HFF-Myc (cell line): ENCODE results near the gene GUCY1A1.

Experiments used
- DNase-seq: peaks from one replicate; pipeline ENCODE4 v3.0.0-alpha.2; 2011; ENCODE audit warnings: low read depth; ENCODE audit errors: extremely low read depth
- H3K4me3 ChIP-seq: replicated peaks from 2 replicates; pipeline ENCODE4 v1.5.1; 2011; ENCODE audit warnings: low read depth, mild to moderate bottlenecking, control low read depth, low read length
- CTCF ChIP-seq: IDR thresholded peaks from 2 replicates; pipeline ENCODE4 v1.5.1; 2012; ENCODE audit warnings: mild to moderate bottlenecking, low read depth, low read length, control low read depth; ENCODE audit errors: missing control alignments

Gene GUCY1A1

GRCh38 chr4:155678011-155678410 lies 11.4 kb downstream of the GUCY1A1 start:
- no peak for TF ChIP-seq CTCF
- DNase-seq: no peak
- no peak overlapping the region for H3K4me3 ChIP-seq

GRCh38 chr4:155679343-155679742 lies 12.7 kb downstream of the GUCY1A1 start:
- no peak for DNase-seq
- no peak overlapping the region for H3K4me3 ChIP-seq
- TF ChIP-seq CTCF: no peak

- DNase-seq: no peak
- no peak for TF ChIP-seq CTCF
- H3K4me3 ChIP-seq: no peak overlapping the region
These were observed 15.2 kb downstream of the GUCY1A1 start for GRCh38 chr4:155681886-155682285.

DNA sequence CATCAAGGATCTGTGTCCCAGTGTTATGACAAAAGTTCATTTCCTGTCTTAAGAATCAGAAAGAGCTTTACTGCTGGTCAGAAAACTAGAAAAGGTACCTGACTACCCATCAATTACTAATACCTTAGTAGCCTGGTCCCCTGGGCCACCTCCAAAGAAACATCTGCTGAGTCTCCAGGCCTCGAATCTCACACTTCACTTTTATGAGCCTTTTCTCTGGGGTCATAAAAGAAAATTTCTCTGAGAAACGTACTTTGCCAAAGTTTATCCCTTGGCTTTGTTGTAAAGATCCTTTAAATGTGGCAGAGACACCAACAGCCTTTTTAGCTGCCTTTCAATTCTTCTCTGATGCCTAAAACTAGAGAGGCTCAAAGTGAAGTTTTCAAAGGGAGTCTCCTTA lies 17.8 kb downstream of the GUCY1A1 start:
- H3K4me3 ChIP-seq: no peak overlapping the region
- DNase-seq: no peak

DNA sequence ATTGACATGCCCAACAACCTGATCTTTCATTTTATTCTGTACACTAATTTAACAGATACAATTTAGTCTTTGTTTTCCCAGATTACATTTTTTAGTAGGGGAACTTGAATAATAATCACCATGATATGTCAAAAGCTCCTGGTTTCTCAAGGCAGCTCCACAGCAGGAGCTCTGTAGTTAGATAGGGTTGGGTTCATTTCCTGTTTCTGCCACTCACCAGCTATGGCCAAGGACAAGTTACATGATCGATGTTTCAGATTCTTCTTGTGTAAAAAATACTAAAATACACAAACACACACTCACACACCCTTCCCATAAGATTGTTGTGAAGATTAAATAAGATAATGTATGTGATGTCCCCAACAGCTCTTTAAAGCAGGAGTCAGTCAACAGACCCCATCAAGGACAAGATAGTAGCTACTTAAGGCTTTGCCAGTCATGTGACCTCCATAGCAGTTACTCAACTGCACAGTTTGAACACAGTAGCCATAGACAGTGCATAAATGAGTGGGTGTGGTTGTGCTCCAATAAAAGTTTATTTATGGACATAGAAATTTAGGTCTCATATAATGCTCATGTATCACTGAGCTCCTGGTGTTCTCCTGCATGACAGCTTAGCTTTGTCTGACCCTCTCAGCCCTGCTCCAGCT lies 18.4 kb downstream of the GUCY1A1 start:
- TF ChIP-seq CTCF: no peak
- no peak for DNase-seq
- no peak overlapping the region for H3K4me3 ChIP-seq

More for the DNA sequence above, 17.8 kb downstream of the GUCY1A1 start:
- no peak for TF ChIP-seq CTCF

DNA sequence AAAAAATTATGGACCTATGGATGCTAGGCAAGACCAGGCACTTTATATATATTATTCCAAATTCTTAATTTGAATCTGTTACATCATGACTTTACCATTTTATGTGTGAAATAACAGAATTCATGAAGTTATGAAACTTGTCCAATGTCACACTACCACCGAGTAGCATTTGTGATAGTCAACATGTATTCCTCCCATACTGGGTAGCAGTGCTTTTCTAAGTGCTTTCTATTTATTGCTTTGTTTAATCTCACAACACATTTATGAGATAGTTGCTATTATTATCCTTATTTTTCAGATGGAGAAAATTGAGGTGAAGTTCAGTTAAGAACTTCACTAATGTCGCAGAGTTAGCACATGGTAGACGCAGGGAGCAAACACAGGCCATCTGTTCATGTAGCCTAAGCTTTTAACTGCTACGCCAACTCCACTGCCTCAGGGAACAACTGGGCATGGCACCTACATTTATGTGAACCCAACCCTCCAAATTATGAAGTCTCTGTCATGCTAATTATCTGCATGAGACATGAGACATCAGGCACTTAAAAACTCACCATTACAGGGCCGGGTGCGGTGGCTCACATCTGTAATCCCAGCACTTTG lies 20.8 kb downstream of the GUCY1A1 start:
- no peak for TF ChIP-seq CTCF
- no peak overlapping the region for H3K4me3 ChIP-seq
- DNase-seq: no peak
